Esophagus squamous epithelium (tissue), 4 donors: ENCODE data around the gene CILP2.

ENCODE experiments used
- POLR2A ChIP-seq, 4 donors: fragments of 450-650 bp; IDR thresholded peaks; one replicate each; pipeline ENCODE4 v1.6.1; 2017; ENCODE audit warnings: antibody characterized with exemption in 4 of 4, mild to moderate bottlenecking in 4 of 4, moderate library complexity in 3 of 4
- TF ChIP-seq, protein P1 (sequence below), 6 experiments: fragments of 450-650 bp in 4 of 6; fragments of 200-600 bp in 2 of 6; sonication (generic) in 2 of 6; IDR thresholded peaks; one replicate each; pipeline ENCODE4 v1.5.1; 2016 to 2019; ENCODE audit warnings: antibody characterized with exemption in 6 of 6, mild to moderate bottlenecking in 4 of 6, moderate library complexity in 4 of 6

GRCh38 chr19:19546751-19547162 is 8.7 kb downstream of the CILP2 start:
- TF ChIP-seq, protein P1, sequence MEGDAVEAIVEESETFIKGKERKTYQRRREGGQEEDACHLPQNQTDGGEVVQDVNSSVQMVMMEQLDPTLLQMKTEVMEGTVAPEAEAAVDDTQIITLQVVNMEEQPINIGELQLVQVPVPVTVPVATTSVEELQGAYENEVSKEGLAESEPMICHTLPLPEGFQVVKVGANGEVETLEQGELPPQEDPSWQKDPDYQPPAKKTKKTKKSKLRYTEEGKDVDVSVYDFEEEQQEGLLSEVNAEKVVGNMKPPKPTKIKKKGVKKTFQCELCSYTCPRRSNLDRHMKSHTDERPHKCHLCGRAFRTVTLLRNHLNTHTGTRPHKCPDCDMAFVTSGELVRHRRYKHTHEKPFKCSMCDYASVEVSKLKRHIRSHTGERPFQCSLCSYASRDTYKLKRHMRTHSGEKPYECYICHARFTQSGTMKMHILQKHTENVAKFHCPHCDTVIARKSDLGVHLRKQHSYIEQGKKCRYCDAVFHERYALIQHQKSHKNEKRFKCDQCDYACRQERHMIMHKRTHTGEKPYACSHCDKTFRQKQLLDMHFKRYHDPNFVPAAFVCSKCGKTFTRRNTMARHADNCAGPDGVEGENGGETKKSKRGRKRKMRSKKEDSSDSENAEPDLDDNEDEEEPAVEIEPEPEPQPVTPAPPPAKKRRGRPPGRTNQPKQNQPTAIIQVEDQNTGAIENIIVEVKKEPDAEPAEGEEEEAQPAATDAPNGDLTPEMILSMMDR (IDR thresholded peaks at IDR 0.05): no peak
- no peak for TF ChIP-seq POLR2A (IDR thresholded peaks at IDR 0.05)
